Heart left ventricle (tissue), 16 donors: ENCODE data around the gene RNF130. TPM values are rescaled to one million over a fixed set of nuclear protein-coding genes. Genes with fewer than 3 reads are reported as not detected.

Source experiments
- ATAC-seq, 4 donors: fragments of 200-7000 bp; cut with Tn5 transposase; one replicate each; pipeline ENCODE4 v1.9.1; 2020 to 2022; ENCODE audit warnings: moderate library complexity in 4 of 4, mild to moderate bottlenecking in 3 of 4, moderate number of reproducible peaks in 1 of 4
- DNase-seq, 5 donors: peaks; one replicate each; pipeline ENCODE4 v3.0.0-alpha.2; 2020
- H3K27ac ChIP-seq, 12 donors: fragments of 200-600 bp; sonication (generic) in 4 of 12; one replicate each; pipeline versions ENCODE4 v1.5.0 to v1.8.0; 2016 to 2022; ENCODE audit warnings: mild to moderate bottlenecking in 2 of 12
- H3K27me3 ChIP-seq, 9 donors: fragments of 200-600 bp; sonication (generic) in 2 of 9; one replicate each; pipeline versions ENCODE4 v1.5.1 to v1.8.0; 2016 to 2022; ENCODE audit warnings: mild to moderate bottlenecking in 3 of 9
- H3K36me3 ChIP-seq, 9 donors: fragments of 200-600 bp; sonication (generic) in 2 of 9; one replicate each; pipeline versions ENCODE4 v1.5.0 to v1.8.0; 2018 to 2022; ENCODE audit warnings: mild to moderate bottlenecking in 2 of 9
- H3K4me1 ChIP-seq, 12 donors: fragments of 200-600 bp; sonication (generic) in 4 of 12; one replicate each; pipeline versions ENCODE4 v1.5.0 to v1.8.0; 2016 to 2022; ENCODE audit warnings: mild to moderate bottlenecking in 3 of 12
- H3K4me3 ChIP-seq, 12 donors: fragments of 200-600 bp; sonication (generic) in 4 of 12; one replicate each; pipeline versions ENCODE4 v1.5.0 to v1.8.0; 2017 to 2022; ENCODE audit warnings: mild to moderate bottlenecking in 9 of 12, moderate library complexity in 4 of 12
- H3K9me3 ChIP-seq, 12 donors: fragments of 200-600 bp; sonication (generic) in 4 of 12; one replicate each; pipeline versions ENCODE4 v1.5.0 to v1.8.0; 2016 to 2022; ENCODE audit warnings: mild to moderate bottlenecking in 1 of 12
- POLR2A ChIP-seq, 2 donors: fragments of 450-650 bp; IDR thresholded peaks; one replicate each; pipeline ENCODE4 v1.6.1; 2017; ENCODE audit warnings: antibody characterized with exemption in 2 of 2, mild to moderate bottlenecking in 2 of 2, moderate library complexity in 2 of 2
- WGBS, 4 donors: extraction: QIAGEN DNeasy Blood & Tissue Kit in 2 of 4; methylation state at CpG; one replicate each; pipeline versions ENCODE4 v1.1.5 to v1.1.7; 2013 to 2018; 5-methylcytosine and 5-hydroxymethylcytosine counted together
- intact Hi-C, 10 donors: fragments of 100-400 bp; cut with DNase I; formaldehyde crosslinking; loops; one replicate each; pipeline versions ENCODE4 v1.11.1 to v1.14.2; 2022
- polyA plus RNA-seq, 2 donors: library from polyadenylated mRNA; stranded (reverse); fragments of 200-250 nt; gene quantifications; one replicate each; pipeline ENCODE4 v1.2.3, GENCODE V29; 2013
- total RNA-seq, 9 donors: library from RNA; depleted of rRNA in 2 of 9; stranded (reverse); fragments of >200 nt in 2 of 9; fragmentation: NEBNext Ultra II Directional in 3 of 9; extraction: Animal tissue kit (Norgen Biotek cat#: 25700) in 3 of 9; gene quantifications; one replicate each; pipeline versions ENCODE4 v1.1.0 to v1.2.4, GENCODE V29; 2016 to 2023
- TF ChIP-seq, protein P1 (sequence below), 12 donors: fragments of 200-600 bp; sonication (generic) in 4 of 12; IDR thresholded peaks; one replicate each; pipeline versions ENCODE4 v1.5.0 to v1.8.0; 2018 to 2022; ENCODE audit warnings: antibody characterized with exemption in 12 of 12, mild to moderate bottlenecking in 5 of 12
- donor health status: ischemic (EF 13 %, LVEDD 7.1; RV severe dilation, severe dysfunction).
- donor health status: healthy with polysubstance abuse.
- donor health status: DM: no; HTN: yes; CAD: no.
- donor health status: DM: no; HTN: no; CAD: no.
- donor health status: ischemic (EF 25% LVEDD 6.9; RV normal size, moderate dysfunction).
- donor health status: ischemic (EF 25% LVEDD 5.7; RV mildly dilated, moderate dysfunction).
- donor health status: healthy.
- donor health status: DM: yes; HTN: yes; CAD: no.
- donor health status: ischemic (EF 35%, LVEDD 5.7; RV mildly dilated, moderate dysfunction).
- donor health status: nonischemic (EF 11% LVEDD 7.7; RV severe dilation, severe dysfunction).
- donor health status: DM: yes; HTN: yes; CAD: no.
- donor health status: PGD.
- donor health status: ischemic (EF 29% LVEDD 5.4; RV normal size, mild dysfunction).
- donor health status: nonischemic (EF 23%, LVEDD 6.1; RV moderate dilation, normal function).

The RNF130 gene
- total and polyA plus RNA-seq, 11 donors, result 26.3 to 76.2 (median 38.7) TPM

DNA sequence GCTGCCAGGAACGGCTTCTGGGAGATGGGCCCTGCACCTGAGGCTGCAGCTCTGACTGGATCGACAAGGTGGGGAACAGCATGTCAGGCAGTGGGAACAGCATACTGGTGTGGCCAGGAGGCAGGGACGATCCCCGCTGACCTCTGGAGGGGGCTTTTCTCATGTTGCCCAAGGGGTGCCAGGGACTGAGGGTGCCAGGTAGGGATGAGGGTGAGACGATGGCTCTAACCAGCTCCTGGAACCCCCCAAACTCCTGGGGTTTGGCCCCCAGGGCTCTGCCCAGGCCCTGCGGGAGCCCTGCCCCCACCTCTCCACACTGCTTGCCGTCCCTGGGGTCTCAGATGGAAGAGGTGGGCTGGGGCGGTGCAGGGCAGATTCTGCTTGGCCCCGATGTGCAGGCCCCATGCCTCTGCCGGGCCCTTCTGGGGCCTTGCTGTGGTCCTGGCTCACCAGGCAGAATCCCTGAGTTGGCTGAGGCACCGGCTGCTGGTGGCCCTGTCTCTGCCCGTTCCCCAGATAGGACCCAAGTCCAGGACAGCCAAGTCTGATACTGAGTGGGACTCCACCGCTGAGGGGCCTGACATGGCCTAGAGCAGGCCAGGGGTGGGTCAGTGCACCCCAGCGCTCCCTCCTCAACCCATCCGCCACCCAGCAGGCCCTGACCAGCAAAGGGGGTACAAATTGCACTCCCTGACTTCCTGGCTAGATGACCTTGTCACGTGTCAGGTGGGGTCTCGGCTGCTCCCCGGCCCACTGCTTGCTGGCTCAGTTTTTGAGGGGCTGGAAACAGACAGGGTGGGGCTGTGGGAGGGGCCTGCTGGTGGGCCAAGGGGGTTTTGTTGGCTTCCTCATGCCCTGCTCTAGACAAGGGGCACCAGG, 28.4 kb upstream of the RNF130 start:
- Histone ChIP-seq H3K27me3 (peaks cover 0 to 14% (median 0%) of the 10 kb centered on the region in 9 donors), H3K27ac (no peak overlapping the region), H3K9me3 (no peaks in the 10 kb centered on the region), H3K36me3 (no peaks in the 10 kb centered on the region), H3K4me3 (no peak overlapping the region), H3K4me1 (no peaks in the 10 kb centered on the region)
- TF ChIP-seq POLR2A (IDR thresholded peaks at IDR 0.05), result no peak
- TF ChIP-seq, protein P1, sequence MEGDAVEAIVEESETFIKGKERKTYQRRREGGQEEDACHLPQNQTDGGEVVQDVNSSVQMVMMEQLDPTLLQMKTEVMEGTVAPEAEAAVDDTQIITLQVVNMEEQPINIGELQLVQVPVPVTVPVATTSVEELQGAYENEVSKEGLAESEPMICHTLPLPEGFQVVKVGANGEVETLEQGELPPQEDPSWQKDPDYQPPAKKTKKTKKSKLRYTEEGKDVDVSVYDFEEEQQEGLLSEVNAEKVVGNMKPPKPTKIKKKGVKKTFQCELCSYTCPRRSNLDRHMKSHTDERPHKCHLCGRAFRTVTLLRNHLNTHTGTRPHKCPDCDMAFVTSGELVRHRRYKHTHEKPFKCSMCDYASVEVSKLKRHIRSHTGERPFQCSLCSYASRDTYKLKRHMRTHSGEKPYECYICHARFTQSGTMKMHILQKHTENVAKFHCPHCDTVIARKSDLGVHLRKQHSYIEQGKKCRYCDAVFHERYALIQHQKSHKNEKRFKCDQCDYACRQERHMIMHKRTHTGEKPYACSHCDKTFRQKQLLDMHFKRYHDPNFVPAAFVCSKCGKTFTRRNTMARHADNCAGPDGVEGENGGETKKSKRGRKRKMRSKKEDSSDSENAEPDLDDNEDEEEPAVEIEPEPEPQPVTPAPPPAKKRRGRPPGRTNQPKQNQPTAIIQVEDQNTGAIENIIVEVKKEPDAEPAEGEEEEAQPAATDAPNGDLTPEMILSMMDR (IDR thresholded peaks at IDR 0.05), result no peak
- intact Hi-C loops, result loop anchor here in 1 of 10 donors (10.0 kb wide), 1 partner anchor 185 kb away; no protein-coding TSS in a partner anchor
- ATAC-seq (peak in 1 of 4 donors; percentile 28), DNase-seq (no peak)
- 83 to 94% (median 89%) methylated on average over 5 to 18 of the region's 18 CpGs for WGBS, 4 donors

DNA sequence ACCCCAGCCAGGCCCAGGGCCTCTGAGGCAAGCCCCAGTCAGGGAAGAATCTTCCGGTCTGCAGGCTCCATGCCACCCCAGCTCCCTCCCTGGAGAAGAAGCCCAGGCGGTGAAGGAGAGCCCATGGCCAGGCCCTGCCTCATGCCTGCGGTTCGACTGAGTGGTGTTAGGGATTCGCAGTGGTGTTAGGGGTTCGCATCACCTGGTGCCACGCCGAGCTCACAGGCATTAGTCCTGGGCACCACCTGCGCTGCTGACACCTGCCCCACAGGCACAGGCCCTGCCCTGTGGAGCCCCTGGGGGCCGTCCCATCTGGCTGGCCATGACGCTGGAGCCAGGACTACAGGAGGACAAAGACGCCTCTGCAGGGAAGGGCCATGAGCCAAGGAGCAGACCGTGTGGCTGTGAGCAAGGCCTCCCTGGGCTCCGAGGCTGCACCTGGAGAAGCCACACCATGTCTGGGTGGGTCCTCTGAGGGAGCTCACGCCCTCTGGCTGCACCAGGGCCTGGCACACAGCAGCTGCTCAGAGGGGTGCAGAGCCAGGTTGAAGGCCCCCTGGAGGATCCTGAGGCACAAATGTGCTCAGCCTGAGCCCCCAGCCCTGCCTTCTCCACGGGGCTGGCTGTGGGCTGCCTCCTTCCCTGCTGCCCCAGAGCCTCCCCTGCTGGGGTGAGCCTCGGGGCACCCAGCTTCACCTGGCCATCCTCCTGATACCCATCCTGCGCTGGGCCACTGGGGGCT, 27.6 kb upstream of the RNF130 start:
- no peaks in the 10 kb centered on the region for H3K9me3 ChIP-seq
- WGBS, 4 donors, result 81 to 88% (median 86%) methylated on average over 15 to 18 of the region's 18 CpGs
- TF ChIP-seq, protein P1 (IDR thresholded peaks at IDR 0.05), result no peak
- TF ChIP-seq POLR2A (IDR thresholded peaks at IDR 0.05), result no peak

DNA sequence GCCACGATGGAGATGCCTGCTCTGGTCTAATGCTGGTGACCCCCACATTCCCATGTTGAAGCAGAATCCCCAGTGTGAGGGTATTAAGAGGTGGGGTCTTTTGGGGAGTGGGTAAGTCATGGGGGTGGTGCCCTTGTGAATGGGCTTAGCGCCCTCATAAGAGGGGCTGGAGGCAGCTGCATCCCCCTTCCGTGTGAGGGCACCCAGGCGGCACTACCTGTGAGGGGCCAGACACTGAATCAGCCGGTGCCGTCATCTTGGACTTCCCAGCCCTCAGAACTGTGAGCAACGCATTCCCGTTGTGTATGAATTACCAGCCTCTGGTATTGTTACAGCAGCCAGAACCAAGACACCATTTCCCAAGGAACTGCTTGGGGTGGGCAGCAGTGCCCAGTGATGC, 27.0 kb upstream of the RNF130 start:
- H3K27ac ChIP-seq, result no peak overlapping the region
- peaks cover 0 to 6% (median 0%) of the 10 kb centered on the region in 12 donors for H3K4me1 ChIP-seq
- DNase-seq (no peak), ATAC-seq (no peak)
- H3K36me3 ChIP-seq, result no peaks in the 10 kb centered on the region
- H3K9me3 ChIP-seq, result no peaks in the 10 kb centered on the region
- no peak for TF ChIP-seq POLR2A (IDR thresholded peaks at IDR 0.05)
- TF ChIP-seq, protein P1 (IDR thresholded peaks at IDR 0.05), result no peak
- WGBS, 4 donors, result 85 to 88% (median 86%) methylated on average over 7 to 8 of the region's 8 CpGs
- peaks cover 0 to 14% (median 0%) of the 10 kb centered on the region in 9 donors for H3K27me3 ChIP-seq
- intact Hi-C loops, result loop anchor here in 1 of 10 donors (10.0 kb wide), 1 partner anchor 184 kb away; no protein-coding TSS in a partner anchor
- no peak overlapping the region for H3K4me3 ChIP-seq

More for the DNA sequence above, 27.6 kb upstream of the RNF130 start:
- no peak overlapping the region for H3K4me3 ChIP-seq
- H3K4me1 ChIP-seq, result peaks cover 0 to 1% (median 0%) of the 10 kb centered on the region in 12 donors
- DNase-seq (no peak), ATAC-seq (peak in 1 of 4 donors; percentile 17)
- intact Hi-C loops, result loop anchor here in 1 of 10 donors (10.0 kb wide), 1 partner anchor 184 kb away; no protein-coding TSS in a partner anchor
- no peak overlapping the region for H3K27ac ChIP-seq
- no peaks in the 10 kb centered on the region for H3K36me3 ChIP-seq
- H3K27me3 ChIP-seq, result peaks cover 0 to 14% (median 0%) of the 10 kb centered on the region in 9 donors
